Mammary epithelial cell (primary cell): ENCODE measurements around the gene PLCB2.

Experiments
- EZH2 ChIP-seq: IDR thresholded peaks from 2 replicates; pipeline ENCODE4 v1.6.1; 2012; ENCODE audit warnings: low read length, inconsistent platforms, borderline replicate concordance
- TF ChIP-seq, protein P1 (sequence below), 2 donors: IDR thresholded peaks in 1 of 2; conservative IDR thresholded peaks in 1 of 2; 2 replicates each; pipeline ENCODE4 v1.5.1; 2011 to 2012; ENCODE audit warnings: inconsistent platforms in 2 of 2, low read length in 2 of 2, mild to moderate bottlenecking in 2 of 2, control low read depth in 1 of 2, low read depth in 1 of 2; ENCODE audit not compliant: insufficient read depth in 1 of 2; ENCODE audit errors: extremely low read depth in 1 of 2

DNA sequence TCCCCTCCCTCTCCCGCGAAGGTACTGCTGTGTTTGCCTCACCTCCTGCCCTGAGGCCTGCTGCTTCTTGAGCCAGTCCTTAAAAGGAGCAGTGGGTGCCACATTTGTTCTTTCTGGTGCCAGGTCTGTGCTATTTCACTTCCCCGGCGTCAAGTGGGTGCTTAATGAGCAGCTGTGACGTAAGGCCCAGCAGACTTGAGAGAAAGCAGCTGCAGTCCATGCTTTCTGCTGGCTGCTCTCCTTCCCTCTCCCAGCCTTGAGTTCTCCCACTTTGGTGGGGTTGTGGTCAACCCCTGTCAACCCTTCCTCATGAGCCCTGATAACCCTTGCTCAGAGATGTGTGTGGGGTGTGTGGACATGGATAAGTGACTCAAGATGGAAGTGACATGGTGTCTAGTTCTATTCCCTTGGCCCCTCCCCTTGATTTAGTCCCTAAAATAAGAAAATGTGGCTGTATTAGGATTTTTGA is 22.7 kb upstream of the PLCB2 start:
- TF ChIP-seq, protein P1, sequence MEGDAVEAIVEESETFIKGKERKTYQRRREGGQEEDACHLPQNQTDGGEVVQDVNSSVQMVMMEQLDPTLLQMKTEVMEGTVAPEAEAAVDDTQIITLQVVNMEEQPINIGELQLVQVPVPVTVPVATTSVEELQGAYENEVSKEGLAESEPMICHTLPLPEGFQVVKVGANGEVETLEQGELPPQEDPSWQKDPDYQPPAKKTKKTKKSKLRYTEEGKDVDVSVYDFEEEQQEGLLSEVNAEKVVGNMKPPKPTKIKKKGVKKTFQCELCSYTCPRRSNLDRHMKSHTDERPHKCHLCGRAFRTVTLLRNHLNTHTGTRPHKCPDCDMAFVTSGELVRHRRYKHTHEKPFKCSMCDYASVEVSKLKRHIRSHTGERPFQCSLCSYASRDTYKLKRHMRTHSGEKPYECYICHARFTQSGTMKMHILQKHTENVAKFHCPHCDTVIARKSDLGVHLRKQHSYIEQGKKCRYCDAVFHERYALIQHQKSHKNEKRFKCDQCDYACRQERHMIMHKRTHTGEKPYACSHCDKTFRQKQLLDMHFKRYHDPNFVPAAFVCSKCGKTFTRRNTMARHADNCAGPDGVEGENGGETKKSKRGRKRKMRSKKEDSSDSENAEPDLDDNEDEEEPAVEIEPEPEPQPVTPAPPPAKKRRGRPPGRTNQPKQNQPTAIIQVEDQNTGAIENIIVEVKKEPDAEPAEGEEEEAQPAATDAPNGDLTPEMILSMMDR (conservative IDR thresholded peaks at IDR 0.05 in 1 of 2, IDR thresholded peaks at IDR 0.05 in 1 of 2; ENCODE audit: extremely low read depth in 1 of 2, insufficient read depth in 1 of 2, low read depth in 1 of 2, low read length in 2 of 2) = no peak
- TF ChIP-seq EZH2 = no peak
